Measurements from ENCODE around the gene MGMT.

Gene MGMT

GRCh38 chr10:129440247-129440646 is 26.8 kb upstream of the MGMT start:
- Histone ChIP-seq H3K27me3 (ENCODE audit: control insufficient read depth, insufficient read depth, low read length, poor library complexity, severe bottlenecking) (no peaks in the 10 kb centered on the region), H3K4me1 (ENCODE audit: control insufficient read depth, insufficient read depth, low read length) (peaks cover 10% of the 10 kb centered on the region), H3K4me3 (ENCODE audit: insufficient read depth, low read depth, low read length) (no peak overlapping the region), H3K9me3 (ENCODE audit: control insufficient read depth, low read length) (peaks cover 3% of the 10 kb centered on the region), H3K27ac (ENCODE audit: insufficient read depth, low read depth, low read length, poor library complexity, severe bottlenecking) (no peak overlapping the region), H3K36me3 (ENCODE audit: control insufficient read depth, insufficient read depth, low read length) (no peaks in the 10 kb centered on the region)
- WGBS, 2 experiments: 95 to 97% methylated on average over 7 of the region's 7 CpGs

- H3K36me3 ChIP-seq (ENCODE audit: control insufficient read depth, insufficient read depth, low read length): no peaks in the 10 kb centered on the region
- no peak overlapping the region for H3K4me3 ChIP-seq (ENCODE audit: insufficient read depth, low read depth, low read length)
- no peak overlapping the region for H3K27ac ChIP-seq (ENCODE audit: insufficient read depth, low read depth, low read length, poor library complexity, severe bottlenecking)
- H3K27me3 ChIP-seq (ENCODE audit: control insufficient read depth, insufficient read depth, low read length, poor library complexity, severe bottlenecking): no peaks in the 10 kb centered on the region
- no peaks in the 10 kb centered on the region for H3K9me3 ChIP-seq (ENCODE audit: control insufficient read depth, low read length)
- WGBS, 2 experiments: 87% methylated on average over 7 of the region's 7 CpGs
- H3K4me1 ChIP-seq (ENCODE audit: control insufficient read depth, insufficient read depth, low read length): peaks cover 10% of the 10 kb centered on the region
Observed at GRCh38 chr10:129440722-129441316, 26.2 kb upstream of the MGMT start.

GRCh38 chr10:129441372-129442009 is 25.6 kb upstream of the MGMT start:
- Histone ChIP-seq H3K27ac (ENCODE audit: insufficient read depth, low read depth, low read length, poor library complexity, severe bottlenecking) (no peak overlapping the region), H3K9me3 (ENCODE audit: control insufficient read depth, low read length) (no peaks in the 10 kb centered on the region), H3K36me3 (ENCODE audit: control insufficient read depth, insufficient read depth, low read length) (no peaks in the 10 kb centered on the region), H3K27me3 (ENCODE audit: control insufficient read depth, insufficient read depth, low read length, poor library complexity, severe bottlenecking) (no peaks in the 10 kb centered on the region), H3K4me1 (ENCODE audit: control insufficient read depth, insufficient read depth, low read length) (peaks cover 10% of the 10 kb centered on the region), H3K4me3 (ENCODE audit: insufficient read depth, low read depth, low read length) (no peak overlapping the region)
- 39 to 40% methylated on average over 9 of the region's 9 CpGs for WGBS, 2 experiments

- peaks cover 10% of the 10 kb centered on the region for H3K4me1 ChIP-seq (ENCODE audit: control insufficient read depth, insufficient read depth, low read length)
- no peaks in the 10 kb centered on the region for H3K36me3 ChIP-seq (ENCODE audit: control insufficient read depth, insufficient read depth, low read length)
- H3K27ac ChIP-seq (ENCODE audit: insufficient read depth, low read depth, low read length, poor library complexity, severe bottlenecking): no peak overlapping the region
- WGBS, 2 experiments: 85 to 91% methylated on average over 7 of the region's 7 CpGs
- H3K27me3 ChIP-seq (ENCODE audit: control insufficient read depth, insufficient read depth, low read length, poor library complexity, severe bottlenecking): no peaks in the 10 kb centered on the region
- H3K4me3 ChIP-seq (ENCODE audit: insufficient read depth, low read depth, low read length): no peak overlapping the region
- no peaks in the 10 kb centered on the region for H3K9me3 ChIP-seq (ENCODE audit: control insufficient read depth, low read length)
Observed at GRCh38 chr10:129442866-129443265, 24.2 kb upstream of the MGMT start.

GRCh38 chr10:129444359-129444758 is 22.7 kb upstream of the MGMT start:
- Histone ChIP-seq H3K27me3 (ENCODE audit: control insufficient read depth, insufficient read depth, low read length, poor library complexity, severe bottlenecking) (no peaks in the 10 kb centered on the region), H3K36me3 (ENCODE audit: control insufficient read depth, insufficient read depth, low read length) (no peaks in the 10 kb centered on the region), H3K4me1 (ENCODE audit: control insufficient read depth, insufficient read depth, low read length) (peaks cover 10% of the 10 kb centered on the region), H3K4me3 (ENCODE audit: insufficient read depth, low read depth, low read length) (no peak overlapping the region), H3K9me3 (ENCODE audit: control insufficient read depth, low read length) (no peaks in the 10 kb centered on the region), H3K27ac (ENCODE audit: insufficient read depth, low read depth, low read length, poor library complexity, severe bottlenecking) (no peak overlapping the region)
- WGBS, 2 experiments: 89 to 95% methylated on average over 2 of the region's 2 CpGs

GRCh38 chr10:129445436-129446182 is 21.4 kb upstream of the MGMT start:
- 96 to 97% methylated on average over 13 of the region's 13 CpGs for WGBS, 2 experiments

GRCh38 chr10:129446183-129446581 is 20.9 kb upstream of the MGMT start:
- no peaks in the 10 kb centered on the region for H3K27me3 ChIP-seq (ENCODE audit: control insufficient read depth, insufficient read depth, low read length, poor library complexity, severe bottlenecking)
- H3K27ac ChIP-seq (ENCODE audit: insufficient read depth, low read depth, low read length, poor library complexity, severe bottlenecking): no peak overlapping the region
- H3K4me1 ChIP-seq (ENCODE audit: control insufficient read depth, insufficient read depth, low read length): peaks cover 7% of the 10 kb centered on the region
- H3K4me3 ChIP-seq (ENCODE audit: insufficient read depth, low read depth, low read length): no peak overlapping the region
- H3K36me3 ChIP-seq (ENCODE audit: control insufficient read depth, insufficient read depth, low read length): no peaks in the 10 kb centered on the region
- H3K9me3 ChIP-seq (ENCODE audit: control insufficient read depth, low read length): no peaks in the 10 kb centered on the region
- 73 to 86% methylated on average over 4 of the region's 4 CpGs for WGBS, 2 experiments

More at GRCh38 chr10:129445436-129446182, 21.4 kb upstream of the MGMT start:
- Histone ChIP-seq H3K4me3 (ENCODE audit: insufficient read depth, low read depth, low read length) (no peak overlapping the region), H3K27me3 (ENCODE audit: control insufficient read depth, insufficient read depth, low read length, poor library complexity, severe bottlenecking) (no peaks in the 10 kb centered on the region), H3K36me3 (ENCODE audit: control insufficient read depth, insufficient read depth, low read length) (no peaks in the 10 kb centered on the region), H3K9me3 (ENCODE audit: control insufficient read depth, low read length) (no peaks in the 10 kb centered on the region), H3K4me1 (ENCODE audit: control insufficient read depth, insufficient read depth, low read length) (peaks cover 10% of the 10 kb centered on the region), H3K27ac (ENCODE audit: insufficient read depth, low read depth, low read length, poor library complexity, severe bottlenecking) (no peak overlapping the region)

- 93 to 96% methylated on average over 6 of the region's 6 CpGs for WGBS, 2 experiments
Observed at GRCh38 chr10:129447486-129447885, 19.6 kb upstream of the MGMT start.

GRCh38 chr10:129448086-129448485 is 19.0 kb upstream of the MGMT start:
- 90 to 97% methylated on average over 4 to 5 of the region's 5 CpGs for WGBS, 2 experiments

More at GRCh38 chr10:129447486-129447885, 19.6 kb upstream of the MGMT start:
- H3K36me3 ChIP-seq (ENCODE audit: control insufficient read depth, insufficient read depth, low read length): no peaks in the 10 kb centered on the region
- no peaks in the 10 kb centered on the region for H3K9me3 ChIP-seq (ENCODE audit: control insufficient read depth, low read length)
- H3K27ac ChIP-seq (ENCODE audit: insufficient read depth, low read depth, low read length, poor library complexity, severe bottlenecking): no peak overlapping the region
- no peak overlapping the region for H3K4me3 ChIP-seq (ENCODE audit: insufficient read depth, low read depth, low read length)
- H3K4me1 ChIP-seq (ENCODE audit: control insufficient read depth, insufficient read depth, low read length): no peaks in the 10 kb centered on the region
- H3K27me3 ChIP-seq (ENCODE audit: control insufficient read depth, insufficient read depth, low read length, poor library complexity, severe bottlenecking): no peaks in the 10 kb centered on the region

GRCh38 chr10:129448539-129448938 is 18.5 kb upstream of the MGMT start:
- Histone ChIP-seq H3K27ac (ENCODE audit: insufficient read depth, low read depth, low read length, poor library complexity, severe bottlenecking) (no peak overlapping the region), H3K9me3 (ENCODE audit: control insufficient read depth, low read length) (no peaks in the 10 kb centered on the region), H3K4me1 (ENCODE audit: control insufficient read depth, insufficient read depth, low read length) (no peaks in the 10 kb centered on the region), H3K36me3 (ENCODE audit: control insufficient read depth, insufficient read depth, low read length) (no peaks in the 10 kb centered on the region), H3K27me3 (ENCODE audit: control insufficient read depth, insufficient read depth, low read length, poor library complexity, severe bottlenecking) (no peaks in the 10 kb centered on the region), H3K4me3 (ENCODE audit: insufficient read depth, low read depth, low read length) (no peak overlapping the region)
- WGBS, 2 experiments: 93 to 94% methylated on average over 4 to 5 of the region's 5 CpGs

More at GRCh38 chr10:129448086-129448485, 19.0 kb upstream of the MGMT start:
- Histone ChIP-seq H3K36me3 (ENCODE audit: control insufficient read depth, insufficient read depth, low read length) (no peaks in the 10 kb centered on the region), H3K4me3 (ENCODE audit: insufficient read depth, low read depth, low read length) (no peak overlapping the region), H3K27me3 (ENCODE audit: control insufficient read depth, insufficient read depth, low read length, poor library complexity, severe bottlenecking) (no peaks in the 10 kb centered on the region), H3K4me1 (ENCODE audit: control insufficient read depth, insufficient read depth, low read length) (no peaks in the 10 kb centered on the region), H3K9me3 (ENCODE audit: control insufficient read depth, low read length) (no peaks in the 10 kb centered on the region), H3K27ac (ENCODE audit: insufficient read depth, low read depth, low read length, poor library complexity, severe bottlenecking) (no peak overlapping the region)

Data from ectodermal cell (in vitro differentiated cells).